ENCODE measurements around the gene DOK6. TPM values are rescaled to one million over a fixed set of nuclear protein-coding genes. Genes with fewer than 3 reads are reported as not detected.

The DOK6 gene
- total and polyA plus RNA-seq, 12 donors = 0.37 to 12.5 (median 4.6) TPM

DNA sequence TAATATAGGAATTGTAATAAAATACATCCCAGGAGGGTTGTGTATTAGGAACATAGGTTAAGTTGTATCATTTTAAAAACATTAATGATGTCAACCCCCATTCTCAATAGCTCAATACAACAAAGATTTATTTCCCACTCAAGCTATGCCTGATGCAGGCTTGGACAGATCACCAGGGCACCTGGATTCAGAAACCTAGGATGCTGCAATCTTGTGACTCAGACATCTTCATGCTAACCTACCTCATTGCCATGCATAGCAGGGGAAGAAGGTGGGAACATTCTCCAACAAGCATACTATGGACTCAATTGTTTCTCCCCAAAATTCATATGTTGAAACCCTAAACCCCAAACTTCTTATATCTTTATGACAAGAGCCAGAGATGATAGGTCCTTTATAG is 302.8 kb downstream of the DOK6 start:
- intact Hi-C loops (cut with DNase I) = no loop called here
- Histone ChIP-seq H3K9me3 (no peaks in the 10 kb centered on the region), H3K27me3 (no peaks in the 10 kb centered on the region), H3K36me3 (no peaks in the 10 kb centered on the region), H3K4me1 (no peaks in the 10 kb centered on the region), H3K4me3 (no peak overlapping the region), H3K27ac (no peak overlapping the region)
- ATAC-seq (no peak), DNase-seq (no peak)
- TF ChIP-seq, protein P1, sequence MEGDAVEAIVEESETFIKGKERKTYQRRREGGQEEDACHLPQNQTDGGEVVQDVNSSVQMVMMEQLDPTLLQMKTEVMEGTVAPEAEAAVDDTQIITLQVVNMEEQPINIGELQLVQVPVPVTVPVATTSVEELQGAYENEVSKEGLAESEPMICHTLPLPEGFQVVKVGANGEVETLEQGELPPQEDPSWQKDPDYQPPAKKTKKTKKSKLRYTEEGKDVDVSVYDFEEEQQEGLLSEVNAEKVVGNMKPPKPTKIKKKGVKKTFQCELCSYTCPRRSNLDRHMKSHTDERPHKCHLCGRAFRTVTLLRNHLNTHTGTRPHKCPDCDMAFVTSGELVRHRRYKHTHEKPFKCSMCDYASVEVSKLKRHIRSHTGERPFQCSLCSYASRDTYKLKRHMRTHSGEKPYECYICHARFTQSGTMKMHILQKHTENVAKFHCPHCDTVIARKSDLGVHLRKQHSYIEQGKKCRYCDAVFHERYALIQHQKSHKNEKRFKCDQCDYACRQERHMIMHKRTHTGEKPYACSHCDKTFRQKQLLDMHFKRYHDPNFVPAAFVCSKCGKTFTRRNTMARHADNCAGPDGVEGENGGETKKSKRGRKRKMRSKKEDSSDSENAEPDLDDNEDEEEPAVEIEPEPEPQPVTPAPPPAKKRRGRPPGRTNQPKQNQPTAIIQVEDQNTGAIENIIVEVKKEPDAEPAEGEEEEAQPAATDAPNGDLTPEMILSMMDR (IDR thresholded peaks at IDR 0.05) = no peak

DNA sequence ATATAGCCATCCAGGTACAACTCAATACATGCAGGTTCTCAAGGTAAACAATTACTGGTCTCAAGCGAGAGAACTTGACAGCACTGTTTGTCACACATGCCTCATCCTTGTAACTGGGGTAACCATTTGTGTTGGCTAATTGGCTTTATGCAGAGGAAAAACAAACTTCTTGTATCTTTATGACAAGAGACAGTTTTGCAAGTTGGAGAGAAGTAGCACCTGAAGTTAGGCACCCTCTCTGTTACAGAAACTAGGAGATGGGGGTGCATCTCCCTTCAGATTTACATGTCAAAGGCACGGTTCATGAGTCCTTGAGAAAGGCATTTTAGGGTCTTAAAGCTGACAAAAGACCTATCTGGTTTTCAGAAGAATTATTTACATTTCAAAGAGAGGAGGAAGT is 305.3 kb downstream of the DOK6 start:
- intact Hi-C loops (cut with DNase I) = no loop called here
- WGBS, 2 donors = 61 to 69% methylated on average over 2 of the region's 2 CpGs

DNA sequence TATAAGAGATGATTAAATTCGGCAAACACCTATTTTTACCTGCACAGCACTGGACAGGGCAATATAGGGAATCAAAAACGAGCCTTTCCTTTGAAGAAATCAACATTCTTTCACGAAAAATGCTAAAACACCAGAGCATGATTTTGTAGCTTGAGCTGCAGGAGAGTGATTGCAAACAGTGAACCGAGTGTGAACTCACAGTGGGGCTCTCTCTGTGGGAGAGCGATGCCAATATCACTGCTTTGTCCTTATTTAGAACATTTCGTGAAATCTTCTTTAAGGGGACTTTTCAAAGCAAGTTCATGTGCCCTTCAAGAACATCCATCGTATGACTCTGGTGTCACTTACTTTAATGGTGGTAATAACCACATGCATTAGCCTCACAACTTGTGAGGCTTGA is 308.2 kb downstream of the DOK6 start:
- DNase-seq (no peak), ATAC-seq (no peak)
- no peaks in the 10 kb centered on the region for H3K27me3 ChIP-seq
- no peak overlapping the region for H3K27ac ChIP-seq
- intact Hi-C loops (cut with DNase I) = no loop called here
- 74 to 75% methylated on average over 7 of the region's 7 CpGs for WGBS, 2 donors
- H3K4me1 ChIP-seq = no peaks in the 10 kb centered on the region
- H3K4me3 ChIP-seq = no peak overlapping the region
- TF ChIP-seq, protein P1 (IDR thresholded peaks at IDR 0.05) = no peak
- H3K9me3 ChIP-seq = peaks cover 0 to 6% (median 0%) of the 10 kb centered on the region in 11 donors
- no peaks in the 10 kb centered on the region for H3K36me3 ChIP-seq

More for the DNA sequence above, 305.3 kb downstream of the DOK6 start:
- TF ChIP-seq, protein P1 (IDR thresholded peaks at IDR 0.05) = no peak
- Histone ChIP-seq H3K27ac (no peak overlapping the region), H3K36me3 (no peaks in the 10 kb centered on the region), H3K4me1 (no peaks in the 10 kb centered on the region), H3K27me3 (no peaks in the 10 kb centered on the region), H3K4me3 (no peak overlapping the region), H3K9me3 (no peaks in the 10 kb centered on the region)
- ATAC-seq (no peak), DNase-seq (no peak)

DNA sequence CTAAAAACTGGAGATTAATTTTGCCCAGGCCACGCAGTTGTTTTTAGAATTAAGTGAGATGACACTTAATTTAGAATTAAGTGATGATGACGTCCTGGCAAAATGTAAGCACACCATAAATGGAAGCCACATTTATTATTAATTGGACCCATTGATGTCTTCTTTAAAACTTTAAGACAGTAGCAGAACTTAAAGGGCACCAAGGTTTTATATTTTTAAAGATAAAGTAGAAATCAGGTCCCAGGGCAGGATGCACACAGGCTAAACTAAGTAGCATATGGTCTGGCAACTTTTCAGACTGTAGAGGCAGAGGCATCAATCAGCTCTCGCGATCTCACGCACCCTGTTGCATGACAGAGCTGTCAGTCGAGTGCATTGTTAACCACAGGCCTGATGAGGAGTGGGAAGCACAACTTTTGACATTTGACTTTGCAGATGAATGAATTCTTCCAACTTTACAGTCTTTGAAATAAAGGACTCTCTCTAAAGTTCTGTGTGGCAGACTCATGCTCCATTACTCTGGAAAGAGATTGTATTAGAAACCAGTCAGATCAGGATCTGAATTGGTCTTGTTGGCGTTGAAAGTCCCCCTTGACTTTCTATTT is 314.6 kb downstream of the DOK6 start:
- peaks cover 0 to 3% (median 0%) of the 10 kb centered on the region in 9 donors for H3K4me1 ChIP-seq
- TF ChIP-seq, protein P1 (IDR thresholded peaks at IDR 0.05) = no peak
- no peaks in the 10 kb centered on the region for H3K36me3 ChIP-seq
- intact Hi-C loops (cut with DNase I) = no loop called here
- H3K27me3 ChIP-seq = no peaks in the 10 kb centered on the region
- H3K27ac ChIP-seq = no peak overlapping the region
- DNase-seq (no peak), ATAC-seq (no peak)
- peaks cover 0 to 44% (median 24%) of the 10 kb centered on the region in 11 donors for H3K9me3 ChIP-seq
- 67 to 70% methylated on average over 7 of the region's 7 CpGs for WGBS, 2 donors
- H3K4me3 ChIP-seq = no peak overlapping the region
